OCI-LY1 (cell line): ENCODE measurements around the gene TULP4.

Source experiments
- CTCF ChIP-seq: fragments of 200-600 bp; sonication (generic), shearing (Covaris generic); IDR thresholded peaks from 2 replicates; pipeline ENCODE4 v1.5.1; 2017; ENCODE audit warnings: mild to moderate bottlenecking, antibody characterized with exemption, low read length, moderate library complexity, mixed read lengths
- EZH2 ChIP-seq: fragments of 200-600 bp; sonication (generic), shearing (Covaris generic); IDR thresholded peaks from 2 replicates; pipeline ENCODE4 v1.8.0; 2017; ENCODE audit warnings: borderline replicate concordance, mixed run types, mild to moderate bottlenecking, antibody characterized with exemption, low read length, moderate library complexity, mixed read lengths

- TF ChIP-seq CTCF (no peak), EZH2 (no peak)
Measured at GRCh38 chr6:158552055-158552795, 240.0 kb downstream of the TULP4 start.
